HG03520 (cell line): ENCODE measurements around the gene PTX3.

Experiments used
- ATAC-seq: cut with Tn5 transposase; IDR thresholded peaks from one replicate; pipeline ENCODE4 v1.9.1; 2021; ENCODE audit warnings: mild to moderate bottlenecking, moderate library complexity; ENCODE audit not compliant: unreplicated experiment

Gene PTX3

DNA sequence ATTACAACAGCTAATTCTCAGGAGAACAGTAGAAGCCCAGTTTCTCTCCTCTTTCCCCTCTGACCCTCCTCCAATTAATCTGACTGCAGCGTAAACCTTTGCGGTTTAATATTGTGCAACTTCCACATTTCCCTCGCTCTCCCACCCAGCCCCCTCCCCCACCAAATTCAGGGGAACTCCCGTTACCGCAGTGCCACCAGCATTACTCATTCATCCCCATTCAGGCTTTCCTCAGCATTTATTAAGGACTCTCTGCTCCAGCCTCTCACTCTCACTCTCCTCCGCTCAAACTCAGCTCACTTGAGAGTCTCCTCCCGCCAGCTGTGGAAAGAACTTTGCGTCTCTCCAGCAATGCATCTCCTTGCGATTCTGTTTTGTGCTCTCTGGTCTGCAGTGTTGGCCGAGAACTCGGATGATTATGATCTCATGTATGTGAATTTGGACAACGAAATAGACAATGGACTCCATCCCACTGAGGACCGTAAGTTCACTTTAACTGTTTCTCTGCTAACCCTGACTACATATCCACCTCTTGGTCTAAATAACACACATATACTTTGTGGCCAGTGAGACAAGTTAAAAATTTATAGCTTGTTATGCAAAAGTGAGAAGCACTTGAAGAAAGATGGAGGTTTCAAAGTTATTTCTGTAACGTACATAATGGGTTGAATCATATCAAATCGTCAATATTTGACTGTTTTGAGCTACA, at the start of gene PTX3:
TSS of gene PTX3 (plus strand) at position 268 of the 709 bp plus-strand sequence. CDS start at position 352, 84 bp downstream.
- no peak for ATAC-seq

DNA sequence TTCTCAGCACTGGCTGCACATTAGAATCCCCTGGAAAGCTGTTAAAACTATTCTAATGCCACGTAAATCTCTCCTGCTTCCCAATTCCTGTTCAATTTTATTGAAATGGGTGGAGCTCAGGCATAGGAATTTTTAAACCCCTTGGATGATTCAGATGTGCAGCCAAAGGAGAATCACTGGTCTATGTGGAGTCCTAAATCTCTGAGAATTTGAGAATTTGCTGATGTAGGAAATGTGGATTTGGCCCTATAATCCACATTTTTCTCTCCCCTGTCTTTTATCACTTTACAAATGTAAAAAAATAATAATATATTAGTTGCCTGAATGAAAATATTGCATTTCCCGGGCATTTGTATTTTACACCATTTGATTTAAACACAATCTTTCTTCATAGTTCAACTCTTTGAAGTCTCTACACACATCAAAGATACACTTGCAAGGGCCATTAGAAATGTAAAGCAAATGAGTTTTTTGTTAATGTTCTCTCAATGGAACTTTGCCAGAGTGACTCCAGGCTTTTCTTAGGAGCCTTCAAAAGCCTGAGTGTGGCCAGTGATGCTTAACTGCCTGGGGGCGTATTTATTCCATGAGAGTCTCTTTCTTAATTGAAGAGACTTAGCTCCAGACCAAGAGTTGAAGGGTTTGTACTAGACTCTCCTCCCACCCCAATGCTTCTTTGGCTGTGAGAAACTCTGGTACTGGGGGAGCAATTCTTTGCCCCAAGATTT, 48.8 kb upstream of the PTX3 start:
- no peak for ATAC-seq

DNA sequence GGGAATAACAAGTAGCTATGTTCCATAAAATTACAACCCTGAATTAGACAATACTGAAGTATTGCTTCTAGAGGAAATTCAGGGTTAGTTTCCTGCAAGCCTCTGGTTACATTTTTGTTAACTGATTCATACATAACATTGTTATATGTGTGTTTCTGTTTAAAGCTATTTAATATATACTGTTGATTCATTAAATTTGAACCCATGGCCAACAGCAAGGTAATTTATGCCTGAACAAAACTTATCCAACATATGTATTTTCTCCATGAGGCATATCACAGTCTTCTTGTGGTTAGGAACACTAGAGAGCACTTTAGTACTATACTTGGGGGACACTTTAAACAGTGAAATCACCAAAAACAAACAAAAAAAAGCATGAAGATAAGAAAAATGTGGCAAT, 47.7 kb upstream of the PTX3 start:
- ATAC-seq: no peak

DNA sequence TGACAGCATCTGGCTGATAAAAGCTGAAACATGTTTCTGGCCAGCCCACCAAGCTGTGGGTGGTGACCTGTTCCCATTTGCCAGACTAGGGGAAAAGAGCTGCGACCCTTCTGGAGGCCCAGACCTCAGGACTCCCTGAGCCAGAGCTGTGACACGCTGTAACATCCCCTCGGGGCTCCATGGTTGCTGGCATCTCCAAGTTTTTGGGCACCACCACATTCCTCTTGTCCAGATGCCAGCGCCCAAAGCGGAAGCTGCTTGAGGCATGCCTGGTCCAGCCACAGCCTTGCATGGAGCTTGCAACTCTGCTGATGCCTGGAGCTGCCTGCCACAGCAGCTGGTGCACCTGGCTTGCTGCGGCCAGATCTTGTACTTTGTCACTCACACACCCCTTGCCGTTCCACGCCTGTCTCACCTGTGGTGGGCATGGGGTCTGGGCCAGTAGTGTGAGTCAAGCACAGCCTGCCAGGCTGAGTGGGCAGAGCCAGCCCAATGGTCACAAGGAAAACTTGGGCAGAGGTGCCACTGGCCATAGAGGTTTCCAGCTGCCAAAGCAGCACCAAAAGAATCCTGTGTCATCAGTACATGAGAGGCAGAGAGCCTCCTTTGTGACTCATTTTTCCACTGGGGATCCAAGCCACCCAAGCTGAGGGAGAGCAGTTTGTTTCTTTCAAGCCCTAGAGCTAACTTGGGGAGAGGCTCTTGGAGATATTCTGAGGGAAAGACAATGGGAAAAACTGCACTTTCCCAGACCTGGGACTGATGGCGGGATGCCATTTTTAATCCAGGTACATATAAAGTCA, 45.7 kb upstream of the PTX3 start:
- no peak for ATAC-seq

DNA sequence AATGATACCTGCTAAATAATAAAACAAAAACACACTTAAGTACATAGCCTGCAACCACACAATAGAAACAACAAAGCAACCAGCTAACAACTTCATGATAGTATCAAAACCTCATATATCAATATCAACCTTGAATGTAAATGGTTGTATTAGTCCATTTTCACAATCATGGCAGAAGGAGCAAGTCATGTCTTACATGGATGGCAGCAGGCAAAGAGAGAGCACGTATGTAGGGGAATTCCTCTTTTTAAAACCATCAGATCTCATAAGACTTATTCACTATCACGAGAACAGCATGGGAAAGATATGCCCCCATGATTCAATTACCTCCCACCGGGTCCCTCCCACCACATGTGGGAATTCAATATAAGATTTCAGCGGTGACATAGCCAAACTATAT, 44.5 kb upstream of the PTX3 start:
- no peak for ATAC-seq

DNA sequence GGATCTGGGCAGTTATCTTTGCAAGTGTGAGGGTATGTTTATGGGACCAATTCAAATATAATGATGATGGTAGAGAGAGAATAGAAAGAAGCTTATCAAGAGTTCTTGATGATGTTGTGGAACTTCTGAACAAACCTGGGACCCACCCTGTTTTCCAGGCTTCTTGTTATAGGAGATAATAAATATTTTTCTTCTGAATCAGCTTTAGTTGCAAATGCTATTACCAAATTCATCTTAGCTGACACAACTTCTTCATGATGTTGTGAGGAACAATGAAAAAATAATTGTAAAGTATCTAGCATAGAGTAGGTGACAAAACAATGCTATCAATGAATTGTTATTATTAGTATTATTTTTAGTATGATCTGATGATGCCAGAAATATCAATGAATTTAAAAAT, 43.5 kb upstream of the PTX3 start:
- no peak for ATAC-seq

DNA sequence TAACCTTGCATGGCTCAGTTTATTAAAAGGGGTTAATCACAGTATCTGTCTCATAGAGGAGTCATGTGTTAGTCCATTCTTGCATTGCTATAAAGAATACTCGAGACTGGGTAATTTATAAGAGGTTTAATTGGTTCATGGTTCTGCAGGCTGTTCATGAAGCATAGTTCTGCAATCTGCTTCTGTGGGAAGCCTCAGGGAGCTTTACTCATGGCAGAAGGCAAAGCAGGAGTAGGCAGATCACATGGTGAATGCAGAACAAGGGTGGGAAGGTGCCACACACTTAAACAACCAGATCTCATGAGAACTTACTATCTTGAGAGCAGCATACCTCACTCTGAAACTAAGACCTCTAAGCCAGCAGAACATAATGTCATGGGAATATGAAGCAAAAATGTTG, 42.2 kb upstream of the PTX3 start:
- ATAC-seq: no peak

DNA sequence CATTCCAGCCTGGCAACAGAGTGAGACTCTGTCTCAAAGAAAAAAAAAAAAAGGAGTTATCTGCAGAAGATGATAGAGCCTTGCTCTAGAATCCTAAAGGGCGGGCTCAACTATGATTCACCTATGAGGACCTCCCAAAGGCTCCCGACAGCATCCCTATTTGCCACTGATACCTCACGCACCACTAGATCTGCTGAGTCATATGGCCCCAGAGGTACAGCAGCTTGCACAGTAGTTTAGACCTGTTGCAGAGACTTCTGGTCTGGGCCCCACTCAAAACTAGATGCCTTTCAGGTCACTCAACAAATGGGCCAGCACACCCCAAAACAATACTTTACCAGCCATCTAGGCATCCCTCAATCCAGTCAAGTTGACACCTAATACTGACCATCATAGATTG, 38.1 kb upstream of the PTX3 start:
- ATAC-seq: no peak

DNA sequence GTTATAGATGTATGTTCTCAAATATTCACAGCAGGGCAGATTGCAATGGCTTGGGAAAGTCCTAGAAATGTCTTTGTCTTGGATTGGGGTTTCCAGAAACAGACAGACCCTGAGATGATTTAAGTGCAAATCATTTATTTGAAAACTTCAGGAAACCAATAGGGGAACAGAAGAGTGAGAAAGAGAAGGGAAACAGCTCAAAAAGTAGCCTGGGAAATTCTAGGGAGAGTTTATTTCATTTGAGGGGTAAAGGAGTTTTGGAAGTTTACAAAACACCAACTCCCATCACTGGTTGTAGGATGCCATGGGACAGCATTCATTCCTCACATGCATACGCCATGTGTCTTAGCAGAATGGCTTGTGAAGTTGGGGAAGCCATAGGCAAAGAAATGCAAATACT, 32.3 kb upstream of the PTX3 start:
- ATAC-seq: no peak

DNA sequence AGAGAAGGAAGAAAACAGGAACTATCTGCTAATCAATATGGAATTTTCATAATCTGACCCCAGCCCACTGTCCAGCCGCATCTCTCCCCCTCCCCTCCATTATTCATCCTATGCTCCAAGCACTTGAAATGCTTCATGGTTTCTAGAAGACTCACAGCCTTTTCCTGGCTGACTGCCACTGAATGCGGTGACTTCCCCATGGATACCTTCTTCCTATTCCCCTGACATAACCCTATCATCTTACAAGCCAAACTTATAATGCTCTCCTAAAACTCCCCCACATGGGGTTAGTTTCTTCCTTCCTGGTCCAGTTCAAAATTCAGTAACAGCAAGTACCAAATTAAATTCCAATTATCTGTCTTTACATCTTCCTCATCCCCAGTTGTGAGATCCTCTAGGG, 31.2 kb upstream of the PTX3 start:
- no peak for ATAC-seq

DNA sequence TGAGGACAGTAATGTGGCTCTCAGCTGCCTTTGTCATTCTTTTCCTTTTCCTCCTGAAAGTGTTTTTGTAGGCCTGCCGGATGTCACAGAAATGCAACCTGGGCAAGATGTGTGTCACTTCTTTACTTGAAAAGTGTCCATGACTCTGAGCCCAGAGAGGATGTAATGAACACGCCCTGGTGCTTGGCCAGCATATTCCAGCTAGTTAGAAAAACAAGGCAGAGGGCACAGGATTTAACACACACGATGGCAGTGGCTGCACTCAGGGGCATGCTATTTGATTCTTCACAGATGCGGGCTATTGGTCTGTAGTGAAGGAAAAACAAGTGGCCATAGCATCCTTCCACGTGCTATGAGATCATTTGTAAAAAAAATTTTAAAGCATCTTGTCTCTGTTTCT, 30.3 kb upstream of the PTX3 start:
- ATAC-seq: no peak

DNA sequence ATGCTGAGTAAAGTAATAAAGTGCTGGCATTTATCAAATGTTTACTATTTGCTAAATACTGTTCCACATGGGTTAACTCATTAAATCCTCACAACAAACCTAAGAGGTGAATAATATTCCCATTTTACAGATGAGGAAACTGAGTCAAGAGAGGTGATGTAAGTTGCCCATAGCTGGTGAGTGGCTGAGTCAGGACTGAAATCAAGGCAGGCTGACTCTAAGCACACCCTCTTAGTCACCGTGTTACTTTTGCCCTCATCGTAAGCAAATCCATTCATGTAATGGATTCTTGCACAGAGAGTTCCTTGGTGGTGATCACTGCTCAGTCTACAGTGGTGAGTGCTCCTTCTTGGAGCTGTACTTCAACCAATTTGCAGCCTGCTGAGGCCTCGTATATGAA, 28.9 kb upstream of the PTX3 start:
- no peak for ATAC-seq

DNA sequence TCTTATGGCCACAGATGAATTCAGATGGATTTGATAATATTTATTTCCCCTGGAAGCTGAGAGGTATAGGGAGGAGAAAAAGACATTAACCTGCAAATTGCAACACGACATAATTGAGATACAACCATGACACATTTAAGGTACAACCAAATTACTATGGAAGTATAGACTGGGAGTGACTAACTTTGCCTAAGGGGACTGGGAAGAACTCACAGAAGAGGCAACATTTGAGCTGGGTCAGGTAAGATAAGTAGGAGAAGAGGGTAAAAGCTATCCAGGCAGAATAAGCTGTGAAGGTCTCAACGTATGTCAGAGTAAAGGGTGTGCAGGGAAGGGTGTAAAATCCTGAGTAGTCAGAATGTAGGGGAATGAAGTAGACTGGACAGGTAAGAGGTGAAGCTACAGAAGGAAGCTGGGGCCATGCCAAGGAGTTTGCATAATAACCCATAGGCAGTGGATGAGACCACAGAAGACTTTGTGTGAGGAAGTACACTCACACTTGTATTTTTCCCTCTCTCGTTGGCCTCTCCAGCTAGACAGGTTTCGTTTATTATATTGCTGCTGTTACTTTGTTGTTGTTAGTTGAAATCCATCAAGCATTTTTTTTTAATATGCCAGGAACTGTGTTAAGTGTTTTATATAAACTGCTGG, 28.0 kb upstream of the PTX3 start:
- no peak for ATAC-seq

DNA sequence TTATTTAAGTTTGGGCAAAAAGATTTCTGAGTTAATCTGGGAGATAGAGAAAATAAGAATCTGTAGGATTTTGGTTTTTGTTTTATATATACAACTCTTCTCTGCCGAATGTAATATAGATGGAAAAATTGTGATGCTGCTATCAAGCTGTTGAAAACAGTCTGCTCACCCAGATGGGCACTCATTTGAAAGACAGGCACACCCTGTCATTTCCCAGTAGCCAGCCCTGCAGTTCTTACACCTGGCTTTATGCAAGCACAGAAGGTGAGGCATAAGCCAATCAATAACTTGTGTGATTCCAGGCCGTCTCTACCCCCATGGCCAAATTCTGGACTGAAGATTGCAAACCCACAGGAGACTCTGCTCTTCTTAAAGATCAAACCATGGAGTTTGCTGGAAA, 27.1 kb upstream of the PTX3 start:
- ATAC-seq: no peak

DNA sequence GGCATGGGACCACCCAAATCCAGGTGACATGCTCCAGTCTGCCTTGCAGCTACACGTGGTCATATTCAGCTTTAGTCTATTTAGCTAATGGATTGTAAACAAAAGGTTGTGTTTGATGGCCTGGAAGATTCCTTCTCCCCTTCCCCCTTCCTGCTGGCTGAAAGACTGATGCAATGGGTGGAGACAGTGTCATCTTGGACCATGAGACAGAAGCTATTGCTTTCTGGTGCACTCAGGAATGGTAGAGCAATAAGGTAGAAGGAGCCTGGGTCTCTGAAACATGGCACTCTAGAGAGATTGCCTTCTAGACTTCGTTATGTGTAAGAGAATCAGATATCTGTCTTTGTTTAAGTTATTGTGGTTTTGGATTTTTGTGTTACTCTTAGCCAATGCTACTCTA, 25.7 kb upstream of the PTX3 start:
- ATAC-seq: no peak

DNA sequence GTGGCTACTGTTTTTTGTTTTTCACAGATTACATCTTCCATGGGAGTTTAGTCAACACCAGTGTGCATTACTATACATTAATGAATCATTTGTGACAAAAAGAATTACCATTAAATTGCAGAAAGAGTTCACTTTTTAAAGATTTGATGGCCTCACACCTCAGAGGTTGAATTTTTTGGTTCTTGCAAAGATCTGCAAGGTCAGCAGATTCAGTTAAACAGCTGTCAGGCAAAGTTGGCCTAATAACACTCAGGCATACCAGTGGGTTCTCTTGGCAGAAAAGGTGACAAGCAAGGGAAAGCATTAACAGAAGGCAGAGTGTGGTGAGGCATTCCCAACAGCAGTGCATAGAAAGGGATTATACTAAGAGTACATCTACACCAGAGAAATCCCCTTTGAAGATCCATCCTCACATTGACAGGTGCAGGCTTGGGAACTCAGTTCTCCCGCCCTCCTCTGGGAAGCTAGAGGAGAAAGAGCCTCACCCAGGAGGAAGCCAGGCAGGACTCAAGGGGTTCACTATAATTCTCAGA, 24.3 kb upstream of the PTX3 start:
- ATAC-seq: no peak

DNA sequence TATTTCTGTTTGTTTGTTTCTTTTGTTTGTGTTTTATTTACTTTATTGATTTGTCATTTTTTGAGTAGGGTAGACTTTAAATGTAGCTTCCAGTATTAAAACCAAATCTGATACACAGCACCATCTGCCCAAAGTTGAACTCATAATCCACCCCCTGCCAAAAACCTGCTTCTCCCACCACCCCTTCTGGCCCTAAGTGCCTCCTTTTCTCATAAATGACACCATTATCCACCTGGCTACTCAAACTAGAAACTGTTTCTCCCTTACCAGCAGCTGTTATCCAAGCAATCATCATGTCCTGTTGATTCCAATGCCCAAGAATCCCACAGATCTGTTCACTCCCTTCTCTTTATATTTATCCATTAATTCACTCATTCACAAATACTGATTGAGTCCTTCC, 21.8 kb upstream of the PTX3 start:
- ATAC-seq: no peak

DNA sequence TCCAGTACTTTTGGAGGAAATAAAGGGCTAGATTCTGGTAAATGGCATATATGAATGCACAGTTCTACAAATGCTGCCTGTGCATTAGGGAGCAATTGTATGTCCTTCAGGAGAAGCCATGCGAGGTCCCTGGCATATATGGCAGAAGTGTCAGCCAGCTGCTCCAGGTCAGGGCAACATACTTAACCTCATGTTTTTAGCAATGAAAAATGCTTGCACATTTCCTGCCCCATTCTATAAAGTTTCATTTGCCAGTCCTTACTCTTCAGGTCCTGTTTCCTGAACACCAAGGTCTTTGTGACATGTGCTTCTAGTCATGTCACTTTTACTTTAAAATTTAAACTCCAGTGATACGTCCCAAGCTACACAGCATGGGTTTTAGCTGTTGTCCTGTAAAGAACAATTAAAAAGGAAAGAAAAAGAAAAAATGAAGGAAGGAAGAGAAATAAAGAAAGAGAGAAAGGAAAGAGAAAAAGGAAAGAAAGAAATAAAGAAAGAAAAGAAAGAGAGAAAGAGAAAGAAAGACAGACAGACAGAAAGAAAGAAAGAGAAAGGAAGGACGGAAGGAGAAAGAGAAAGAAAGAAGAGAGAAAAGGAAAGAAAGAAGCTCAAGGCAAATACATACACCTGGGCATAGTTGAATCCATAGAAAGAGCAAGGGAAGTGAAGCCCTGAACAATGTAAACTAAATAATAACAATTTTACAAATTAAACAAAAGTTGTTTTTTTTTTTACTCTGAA, 20.1 kb upstream of the PTX3 start:
- no peak for ATAC-seq

DNA sequence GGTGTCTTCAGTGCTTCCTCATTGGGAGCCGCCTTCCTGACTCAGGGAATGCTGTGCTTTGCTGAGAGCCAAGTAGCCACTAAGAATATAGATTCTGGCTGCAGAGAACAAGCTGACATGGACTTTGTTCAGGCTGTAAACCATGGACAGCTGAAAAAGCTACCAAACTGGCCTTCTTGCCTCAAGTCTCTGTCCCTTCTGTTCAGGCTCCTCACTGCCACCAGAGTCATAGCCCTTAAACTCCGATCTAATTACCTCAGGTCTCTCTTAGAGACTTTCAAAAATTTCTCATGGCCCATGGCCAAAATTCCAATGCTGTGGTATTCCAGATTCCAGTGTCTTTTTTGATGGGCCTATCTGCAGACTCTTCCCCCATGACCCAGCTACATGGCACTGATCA, 19.4 kb upstream of the PTX3 start:
- ATAC-seq: no peak

DNA sequence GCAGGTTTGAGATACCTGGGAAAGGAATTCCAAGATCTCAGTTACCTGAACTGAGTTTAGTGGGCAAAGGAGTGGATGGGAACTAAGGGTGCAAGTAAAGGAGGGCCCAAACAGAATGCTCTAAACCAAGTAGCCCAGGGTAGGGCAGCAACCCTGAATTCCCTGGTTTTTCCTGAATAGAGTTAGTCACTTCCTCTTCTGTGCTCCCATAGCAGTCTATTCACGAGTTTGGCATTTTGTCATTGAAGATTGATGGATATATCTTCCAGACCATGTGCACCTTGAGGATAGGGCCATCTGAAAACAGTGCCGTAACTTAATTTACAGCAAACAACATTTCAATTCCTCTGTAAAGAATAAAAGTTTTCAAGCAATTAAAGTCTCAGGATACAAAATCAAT, 18.5 kb upstream of the PTX3 start:
- ATAC-seq: no peak
